CD4-positive, alpha-beta T cell treated with Interleukin-6 at 100 ng/mL for 8 hours (primary cell): ENCODE data around the gene NPC1L1.

Experiments
- DNase-seq: peaks from one replicate; pipeline ENCODE4 v3.0.0-alpha.2; 2020; ENCODE audit warnings: mixed read lengths, low spot score

The NPC1L1 gene

GRCh38 chr7:44537442-44537841 lies 3.7 kb downstream of the NPC1L1 start:
- no peak for DNase-seq

GRCh38 chr7:44536090-44536489 lies 5.0 kb downstream of the NPC1L1 start:
- no peak for DNase-seq

- no peak for DNase-seq
Measured at GRCh38 chr7:44535348-44536064, 5.6 kb downstream of the NPC1L1 start.

- DNase-seq: peak; percentile 25
Measured at GRCh38 chr7:44534501-44534900, 6.6 kb downstream of the NPC1L1 start.

- DNase-seq: no peak
Measured at GRCh38 chr7:44534087-44534486, 7.0 kb downstream of the NPC1L1 start.

GRCh38 chr7:44533301-44534055 lies 7.7 kb downstream of the NPC1L1 start:
- DNase-seq: no peak

- no peak for DNase-seq
Measured at GRCh38 chr7:44531421-44532380, 9.4 kb downstream of the NPC1L1 start.

- no peak for DNase-seq
Measured at GRCh38 chr7:44530990-44531389, 10.1 kb downstream of the NPC1L1 start.

GRCh38 chr7:44524811-44525388 lies 16.2 kb downstream of the NPC1L1 start:
- DNase-seq: no peak

GRCh38 chr7:44522315-44522714 lies 18.8 kb downstream of the NPC1L1 start:
- DNase-seq: no peak

GRCh38 chr7:44521347-44522095 lies 19.6 kb downstream of the NPC1L1 start:
- no peak for DNase-seq

GRCh38 chr7:44520574-44520973 lies 20.6 kb downstream of the NPC1L1 start:
- no peak for DNase-seq

GRCh38 chr7:44519546-44519945 lies 21.6 kb downstream of the NPC1L1 start:
- DNase-seq: no peak

- no peak for DNase-seq
Measured at GRCh38 chr7:44518761-44519160, 22.4 kb downstream of the NPC1L1 start.

- no peak for DNase-seq
Measured at GRCh38 chr7:44517175-44517574, 24.0 kb downstream of the NPC1L1 start.

GRCh38 chr7:44515590-44516268 lies 25.4 kb downstream of the NPC1L1 start:
- no peak for DNase-seq

- DNase-seq: no peak
Measured at GRCh38 chr7:44512736-44513135, 28.4 kb downstream of the NPC1L1 start.

GRCh38 chr7:44511863-44512468 lies 29.2 kb downstream of the NPC1L1 start:
- no peak for DNase-seq

- no peak for DNase-seq
Measured at GRCh38 chr7:44511236-44511635, 29.9 kb downstream of the NPC1L1 start.

GRCh38 chr7:44508328-44509030 lies 32.7 kb downstream of the NPC1L1 start:
- DNase-seq: no peak
